HG02970 (cell line): ENCODE measurements around the gene KCND2.

Experiments
- ATAC-seq: cut with Tn5 transposase; IDR thresholded peaks from one replicate; pipeline ENCODE4 v1.9.1; 2021; ENCODE audit warnings: mild to moderate bottlenecking, moderate library complexity, moderate number of reproducible peaks; ENCODE audit not compliant: unreplicated experiment, low FRiP score

The KCND2 gene

GRCh38 chr7:120307991-120308545 lies 35.1 kb downstream of the KCND2 start:
- no peak for ATAC-seq

GRCh38 chr7:120311028-120311788 lies 38.2 kb downstream of the KCND2 start:
- ATAC-seq: no peak

GRCh38 chr7:120320218-120320961 lies 47.4 kb downstream of the KCND2 start:
- ATAC-seq: no peak

DNA sequence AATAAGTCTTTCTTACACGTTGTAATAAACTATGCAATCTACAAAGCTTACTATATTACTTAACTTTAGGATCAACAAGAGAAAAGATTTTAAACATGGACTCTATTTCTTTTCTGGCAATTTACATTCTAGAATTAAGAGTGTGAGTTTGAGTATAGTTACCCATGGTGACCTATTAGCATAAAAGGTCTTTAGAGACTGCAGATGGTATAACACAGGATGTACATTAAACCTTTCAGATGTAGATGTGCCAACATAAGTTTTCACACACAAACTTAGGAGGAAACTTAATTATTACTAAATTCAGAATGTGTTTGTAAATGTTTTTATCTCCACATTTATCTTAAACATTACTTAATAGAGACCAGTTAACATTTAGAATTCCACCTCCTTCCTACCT lies 54.1 kb downstream of the KCND2 start:
- no peak for ATAC-seq

- ATAC-seq: no peak
Measured at GRCh38 chr7:120332433-120332832, 59.5 kb downstream of the KCND2 start.

- peak; percentile 72 for ATAC-seq
Measured at GRCh38 chr7:120334475-120334874, 61.5 kb downstream of the KCND2 start.

GRCh38 chr7:120337308-120337907 lies 64.4 kb downstream of the KCND2 start:
- ATAC-seq: no peak

DNA sequence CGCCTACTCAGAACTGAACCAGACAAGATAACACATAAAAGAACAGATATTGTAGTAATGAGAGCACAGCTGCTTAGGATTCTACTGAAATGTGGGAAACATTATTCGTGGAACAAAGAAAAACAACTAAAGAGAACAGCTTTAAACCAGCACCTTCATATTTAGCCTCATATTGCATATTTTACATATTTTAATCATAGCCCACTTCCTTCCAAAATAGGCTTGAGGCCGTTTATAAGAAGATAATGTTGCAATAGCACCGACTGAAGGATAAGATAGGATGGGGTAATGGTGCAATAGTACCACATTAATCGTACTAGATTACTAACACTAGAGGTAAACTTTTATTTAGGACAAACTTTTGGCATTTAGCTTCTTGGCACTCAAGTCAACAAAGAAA lies 71.3 kb downstream of the KCND2 start:
- ATAC-seq: no peak

DNA sequence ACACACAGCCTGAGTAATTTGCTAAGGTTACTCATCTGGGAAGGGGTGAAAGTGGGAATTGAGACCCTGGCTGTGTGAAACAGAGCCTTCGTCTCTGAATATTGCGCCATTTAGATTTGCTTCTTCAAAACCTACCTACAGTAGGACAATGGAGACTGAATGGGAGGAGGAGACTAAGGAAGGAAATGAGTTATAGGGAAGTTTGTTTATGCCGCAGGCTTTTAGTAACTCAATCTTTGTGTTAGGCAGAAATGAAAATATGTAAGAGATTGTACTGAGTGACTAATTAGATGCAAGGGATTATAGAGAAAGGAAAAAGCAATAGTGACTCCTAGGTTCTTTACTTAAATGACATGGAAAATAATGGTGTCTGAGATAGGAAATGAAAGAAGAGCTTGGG lies 80.2 kb downstream of the KCND2 start:
- no peak for ATAC-seq

DNA sequence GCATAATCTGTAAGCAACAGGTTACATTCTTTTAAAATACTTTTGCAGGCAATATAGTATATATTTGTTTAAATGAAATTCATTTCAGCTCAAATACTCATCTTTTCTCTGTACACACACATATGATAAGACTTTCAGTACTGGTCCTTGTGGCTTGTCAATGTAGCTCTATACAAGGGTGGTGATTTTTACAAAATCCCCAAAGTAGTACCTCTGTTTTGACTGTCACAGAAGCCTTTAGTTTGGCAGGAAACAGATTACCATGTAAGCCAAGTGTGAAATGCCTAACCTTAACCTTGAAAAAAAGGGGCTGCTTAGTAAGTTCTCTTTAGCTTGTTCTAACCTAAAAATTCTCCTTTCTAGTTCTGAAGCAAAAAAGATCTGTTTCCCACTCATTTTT lies 87.9 kb downstream of the KCND2 start:
- ATAC-seq: peak; percentile 72

DNA sequence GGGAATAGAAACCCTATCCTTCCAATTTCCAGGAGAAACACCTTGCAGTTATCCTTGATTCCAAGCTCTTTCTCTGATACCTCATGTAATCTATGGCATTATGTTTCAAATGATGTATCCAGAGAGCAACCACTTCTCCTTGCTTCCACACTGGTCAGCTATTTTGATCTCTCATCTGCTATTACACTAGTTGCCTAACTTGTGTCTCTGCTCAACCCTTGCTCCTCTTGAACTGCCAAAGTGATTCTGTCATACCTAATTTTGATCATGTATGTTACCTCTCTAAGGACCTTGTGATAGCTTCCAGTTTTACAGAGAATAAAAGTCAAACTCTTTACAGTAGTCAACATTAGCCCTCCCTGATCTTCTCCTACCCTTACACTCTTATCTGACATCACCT lies 90.4 kb downstream of the KCND2 start:
- ATAC-seq: no peak

DNA sequence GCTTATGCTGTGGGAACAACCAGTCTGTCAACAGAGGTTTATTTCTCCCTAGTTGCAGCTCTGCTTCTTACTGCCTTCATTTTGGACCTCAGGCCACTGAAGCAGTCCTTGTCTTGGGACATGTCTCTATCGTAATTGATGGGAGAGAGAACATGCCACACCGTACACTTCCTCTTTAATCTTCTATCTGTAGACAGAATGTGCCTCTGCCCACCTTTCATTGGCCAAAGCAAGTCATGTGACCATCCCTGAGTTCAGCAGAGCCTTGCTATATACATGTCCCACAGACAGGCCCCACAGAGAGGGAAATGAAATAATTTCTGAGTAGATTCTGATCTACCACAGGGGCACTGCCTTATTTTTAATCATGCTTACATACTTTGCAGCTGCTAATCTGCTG lies 98.0 kb downstream of the KCND2 start:
- no peak for ATAC-seq

DNA sequence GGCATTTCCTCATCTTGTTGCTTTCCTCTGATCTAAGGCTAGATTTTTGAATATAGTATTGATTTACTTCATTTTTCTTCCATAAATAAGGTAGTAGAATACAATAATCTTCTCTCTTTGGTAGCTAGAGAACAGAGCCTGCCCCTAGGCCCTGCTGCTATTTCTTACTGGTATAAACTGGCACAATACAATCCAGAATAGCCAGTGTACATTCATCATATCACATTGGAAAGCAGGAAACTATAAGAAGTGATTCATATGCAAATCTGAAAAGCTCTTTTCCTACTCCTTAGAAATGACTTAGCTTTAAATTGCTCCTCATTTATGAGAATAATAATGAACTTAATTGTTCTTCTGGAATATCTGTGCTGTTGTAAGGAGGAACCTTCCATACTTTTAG lies 100.2 kb downstream of the KCND2 start:
- no peak for ATAC-seq

- ATAC-seq: no peak
Measured at GRCh38 chr7:120394595-120394994, 121.6 kb downstream of the KCND2 start.

- ATAC-seq: peak; percentile 65
Measured at GRCh38 chr7:120395526-120396019, 122.6 kb downstream of the KCND2 start.

DNA sequence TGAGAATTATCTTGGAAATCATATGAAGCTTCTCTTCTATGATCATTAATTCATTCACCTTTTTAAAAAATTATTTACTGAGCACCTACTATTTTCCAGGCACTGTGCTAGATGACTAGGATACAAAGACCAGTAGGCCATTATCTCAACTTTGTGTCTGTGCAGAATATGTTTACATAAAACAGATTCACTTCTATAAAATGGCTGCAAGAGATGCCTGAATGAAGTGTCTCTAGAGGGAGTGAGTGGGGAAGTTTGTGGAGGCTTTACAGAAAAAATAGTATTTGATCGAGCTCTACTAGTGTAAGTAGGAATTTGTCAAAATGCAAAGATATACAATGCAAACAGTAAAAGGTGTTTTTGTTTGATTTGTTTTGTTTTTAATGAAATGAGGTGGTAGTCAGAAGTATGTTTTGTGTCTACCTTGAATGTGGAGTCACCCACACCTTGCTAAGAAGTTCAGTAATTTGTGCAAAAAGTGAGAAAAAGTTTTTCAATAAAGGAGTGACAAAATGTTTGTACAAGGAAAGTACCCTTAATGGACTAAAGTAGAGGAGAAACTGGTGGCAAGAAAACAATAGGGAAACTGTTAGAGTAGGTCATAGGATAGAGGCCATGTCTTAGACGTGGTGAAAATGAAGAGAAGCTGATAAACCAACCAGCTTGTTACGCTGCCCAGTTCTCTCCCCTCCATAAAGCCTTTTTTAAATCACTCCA lies 125.5 kb downstream of the KCND2 start:
- no peak for ATAC-seq

GRCh38 chr7:120400806-120401455 lies 128.0 kb downstream of the KCND2 start:
- no peak for ATAC-seq

- ATAC-seq: peak; percentile 45
Measured at GRCh38 chr7:120402079-120402767, 129.2 kb downstream of the KCND2 start.

- ATAC-seq: no peak
Measured at GRCh38 chr7:120402801-120403200, 129.8 kb downstream of the KCND2 start.
